Measurements from ENCODE around the gene IER5L.

- TF ChIP-seq CTCF (IDR thresholded peaks at IDR 0.05) (no peak), POLR2A (IDR thresholded peaks at IDR 0.05) (no peak)
Observed at GRCh38 chr9:129165198-129165597, 12.9 kb downstream of the IER5L start.
